Brain microvascular endothelial cell (primary cell): ENCODE measurements around the gene DNAJC15.

ENCODE experiments used
- DNase-seq: peaks from one replicate; pipeline ENCODE4 v3.0.0-alpha.2; 2020
- H3K27ac ChIP-seq: fragments of 250-450 bp; sonication (Bioruptor Pico); 2 replicates; pipeline ENCODE4 v1.5.1; 2020; ENCODE audit warnings: mild to moderate bottlenecking, moderate library complexity
- H3K27me3 ChIP-seq: fragments of 250-450 bp; sonication (Bioruptor Pico); replicated peaks from 2 replicates; pipeline ENCODE4 v1.5.1; 2020; ENCODE audit warnings: mild to moderate bottlenecking
- H3K36me3 ChIP-seq: fragments of 250-450 bp; sonication (Bioruptor Pico); replicated peaks from 2 replicates; pipeline ENCODE4 v1.5.1; 2020; ENCODE audit warnings: mild to moderate bottlenecking
- H3K4me3 ChIP-seq: 2 replicates; pipeline ENCODE4 v1.5.1; 2011; ENCODE audit warnings: low read depth, mild to moderate bottlenecking, control low read depth, low read length, moderate library complexity
- CTCF ChIP-seq: IDR thresholded peaks from 2 replicates; pipeline ENCODE4 v1.5.1; 2011; ENCODE audit warnings: low read depth, mild to moderate bottlenecking, moderate library complexity, low read length, control low read depth, inconsistent platforms; ENCODE audit errors: missing control alignments
- in situ Hi-C: cut with HindIII; loops from 2 replicates; pipeline ENCODE4 v1.10.0; 2017; ENCODE audit warnings: low sequenced_read_pairs, low pct_ligation_motif_present

The DNAJC15 gene

GRCh38 chr13:43114504-43114903 lies 91.1 kb downstream of the DNAJC15 start:
- no peak overlapping the region for H3K4me3 ChIP-seq
- no peak overlapping the region for H3K27ac ChIP-seq
- H3K27me3 ChIP-seq: no peaks in the 10 kb centered on the region
- no peaks in the 10 kb centered on the region for H3K36me3 ChIP-seq
- TF ChIP-seq CTCF: no peak
- in situ Hi-C loops: no loop called here
- no peak for DNase-seq

GRCh38 chr13:43115141-43115540 lies 91.8 kb downstream of the DNAJC15 start:
- in situ Hi-C loops: no loop called here
- H3K27me3 ChIP-seq: no peaks in the 10 kb centered on the region
- TF ChIP-seq CTCF: no peak
- no peaks in the 10 kb centered on the region for H3K36me3 ChIP-seq
- H3K27ac ChIP-seq: no peak overlapping the region
- no peak overlapping the region for H3K4me3 ChIP-seq
- no peak for DNase-seq

GRCh38 chr13:43116242-43116641 lies 92.9 kb downstream of the DNAJC15 start:
- no peak for DNase-seq
- no peak overlapping the region for H3K27ac ChIP-seq

GRCh38 chr13:43118521-43118920 lies 95.1 kb downstream of the DNAJC15 start:
- no peak for TF ChIP-seq CTCF
- H3K36me3 ChIP-seq: no peaks in the 10 kb centered on the region
- no peak overlapping the region for H3K27ac ChIP-seq
- DNase-seq: no peak
- no peaks in the 10 kb centered on the region for H3K27me3 ChIP-seq
- H3K4me3 ChIP-seq: no peak overlapping the region
- in situ Hi-C loops: no loop called here

More at GRCh38 chr13:43116242-43116641, 92.9 kb downstream of the DNAJC15 start:
- H3K36me3 ChIP-seq: no peaks in the 10 kb centered on the region
- no peak overlapping the region for H3K4me3 ChIP-seq
- H3K27me3 ChIP-seq: no peaks in the 10 kb centered on the region
- in situ Hi-C loops: no loop called here
- TF ChIP-seq CTCF: no peak

GRCh38 chr13:43119206-43119605 lies 95.8 kb downstream of the DNAJC15 start:
- TF ChIP-seq CTCF: no peak
- Histone ChIP-seq H3K36me3 (no peaks in the 10 kb centered on the region), H3K27me3 (no peaks in the 10 kb centered on the region), H3K4me3 (no peak overlapping the region), H3K27ac (no peak overlapping the region)
- in situ Hi-C loops: no loop called here
- no peak for DNase-seq

GRCh38 chr13:43122791-43123190 lies 99.4 kb downstream of the DNAJC15 start:
- DNase-seq: no peak
- no peak overlapping the region for H3K27ac ChIP-seq
- H3K27me3 ChIP-seq: no peaks in the 10 kb centered on the region
- H3K4me3 ChIP-seq: no peak overlapping the region
- no peak for TF ChIP-seq CTCF
- in situ Hi-C loops: no loop called here
- H3K36me3 ChIP-seq: no peaks in the 10 kb centered on the region
